ENCODE data around the gene PRR23A.

PRR23A gene

GRCh38 chr3:139016430-139017048, 10.5 kb upstream of the PRR23A start:
- no peak for TF ChIP-seq TEAD4 (IDR thresholded peaks at IDR 0.05)
- TF ChIP-seq YY1 (IDR thresholded peaks at IDR 0.05; ENCODE audit: low read depth), result no peak
- no peak for TF ChIP-seq EP300 (IDR thresholded peaks at IDR 0.05; ENCODE audit: borderline replicate concordance)
- no peak for TF ChIP-seq USF1 (IDR thresholded peaks at IDR 0.05)
- no peak for TF ChIP-seq NFIC (IDR thresholded peaks at IDR 0.05)

DNA sequence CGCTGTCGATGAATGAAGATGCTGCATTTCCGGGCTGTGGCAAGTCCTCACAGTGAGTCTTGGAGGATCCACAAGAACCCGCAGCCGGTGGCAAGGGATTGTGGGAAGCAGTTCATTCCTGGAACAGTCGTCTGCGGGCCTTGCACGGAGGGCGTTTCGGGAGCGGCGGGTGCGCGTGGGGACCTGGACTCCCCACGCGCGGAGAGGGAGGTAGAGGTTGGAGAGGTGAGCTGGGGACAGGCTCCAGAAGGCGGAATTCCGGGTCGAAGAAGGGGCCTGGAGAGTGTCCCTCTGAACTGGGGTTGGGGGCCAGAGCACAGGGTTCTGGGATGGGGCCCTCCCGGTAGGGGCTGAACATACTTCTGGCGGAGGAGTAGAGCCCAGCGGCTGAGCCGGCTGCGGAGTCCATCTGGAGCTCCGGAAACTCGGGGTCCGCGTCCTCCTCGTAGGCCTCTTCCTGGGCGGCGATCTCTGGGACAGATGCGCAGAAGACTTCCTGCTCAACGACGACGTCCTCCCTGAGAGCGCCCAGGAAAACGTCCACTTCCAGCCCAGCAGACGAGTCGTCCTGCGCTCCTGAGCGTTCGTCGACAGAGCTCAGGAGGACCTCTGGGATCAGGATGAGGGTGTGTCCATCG, 593 bp downstream of the PRR23A start:
- no peak for TF ChIP-seq TCF12 (IDR thresholded peaks at IDR 0.05; ENCODE audit: low read depth)
- no peak for TF ChIP-seq USF1 (IDR thresholded peaks at IDR 0.05)
- TF ChIP-seq EGR1 (IDR thresholded peaks at IDR 0.05), result no peak
- no peak for TF ChIP-seq TAF1 (IDR thresholded peaks at IDR 0.05; ENCODE audit: low read depth)
- no peak for TF ChIP-seq NFIC (IDR thresholded peaks at IDR 0.05)
- no peak for TF ChIP-seq RAD21 (IDR thresholded peaks at IDR 0.05; ENCODE audit: low read depth)
- TF ChIP-seq FOXM1 (IDR thresholded peaks at IDR 0.05; ENCODE audit: borderline replicate concordance, low read depth), result no peak
- no peak for TF ChIP-seq CEBPB (IDR thresholded peaks at IDR 0.05)
- TF ChIP-seq ZBTB7A (IDR thresholded peaks at IDR 0.05; ENCODE audit: low read depth), result no peak
- no peak for TF ChIP-seq TEAD4 (IDR thresholded peaks at IDR 0.05)
- TF ChIP-seq EP300 (IDR thresholded peaks at IDR 0.05; ENCODE audit: borderline replicate concordance), result no peak
- TF ChIP-seq, protein P1, sequence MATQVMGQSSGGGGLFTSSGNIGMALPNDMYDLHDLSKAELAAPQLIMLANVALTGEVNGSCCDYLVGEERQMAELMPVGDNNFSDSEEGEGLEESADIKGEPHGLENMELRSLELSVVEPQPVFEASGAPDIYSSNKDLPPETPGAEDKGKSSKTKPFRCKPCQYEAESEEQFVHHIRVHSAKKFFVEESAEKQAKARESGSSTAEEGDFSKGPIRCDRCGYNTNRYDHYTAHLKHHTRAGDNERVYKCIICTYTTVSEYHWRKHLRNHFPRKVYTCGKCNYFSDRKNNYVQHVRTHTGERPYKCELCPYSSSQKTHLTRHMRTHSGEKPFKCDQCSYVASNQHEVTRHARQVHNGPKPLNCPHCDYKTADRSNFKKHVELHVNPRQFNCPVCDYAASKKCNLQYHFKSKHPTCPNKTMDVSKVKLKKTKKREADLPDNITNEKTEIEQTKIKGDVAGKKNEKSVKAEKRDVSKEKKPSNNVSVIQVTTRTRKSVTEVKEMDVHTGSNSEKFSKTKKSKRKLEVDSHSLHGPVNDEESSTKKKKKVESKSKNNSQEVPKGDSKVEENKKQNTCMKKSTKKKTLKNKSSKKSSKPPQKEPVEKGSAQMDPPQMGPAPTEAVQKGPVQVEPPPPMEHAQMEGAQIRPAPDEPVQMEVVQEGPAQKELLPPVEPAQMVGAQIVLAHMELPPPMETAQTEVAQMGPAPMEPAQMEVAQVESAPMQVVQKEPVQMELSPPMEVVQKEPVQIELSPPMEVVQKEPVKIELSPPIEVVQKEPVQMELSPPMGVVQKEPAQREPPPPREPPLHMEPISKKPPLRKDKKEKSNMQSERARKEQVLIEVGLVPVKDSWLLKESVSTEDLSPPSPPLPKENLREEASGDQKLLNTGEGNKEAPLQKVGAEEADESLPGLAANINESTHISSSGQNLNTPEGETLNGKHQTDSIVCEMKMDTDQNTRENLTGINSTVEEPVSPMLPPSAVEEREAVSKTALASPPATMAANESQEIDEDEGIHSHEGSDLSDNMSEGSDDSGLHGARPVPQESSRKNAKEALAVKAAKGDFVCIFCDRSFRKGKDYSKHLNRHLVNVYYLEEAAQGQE (IDR thresholded peaks at IDR 0.05; ENCODE audit: low read depth), result no peak
- no peak for TF ChIP-seq YY1 (IDR thresholded peaks at IDR 0.05; ENCODE audit: low read depth)
- no peak for TF ChIP-seq MAX (IDR thresholded peaks at IDR 0.05)
- TF ChIP-seq CREB1 (IDR thresholded peaks at IDR 0.05; ENCODE audit: low read depth), result no peak

GRCh38 chr3:138995706-138996105, 10.4 kb downstream of the PRR23A start:
- TF ChIP-seq CEBPB (IDR thresholded peaks at IDR 0.05) (no peak), CREB1 (IDR thresholded peaks at IDR 0.05; ENCODE audit: low read depth) (no peak), NFIC (IDR thresholded peaks at IDR 0.05) (no peak), ZBTB7A (IDR thresholded peaks at IDR 0.05; ENCODE audit: low read depth) (no peak), TAF1 (IDR thresholded peaks at IDR 0.05; ENCODE audit: low read depth) (no peak), TCF12 (IDR thresholded peaks at IDR 0.05; ENCODE audit: low read depth) (no peak), EGR1 (IDR thresholded peaks at IDR 0.05) (no peak), EP300 (IDR thresholded peaks at IDR 0.05; ENCODE audit: borderline replicate concordance) (no peak), FOXM1 (IDR thresholded peaks at IDR 0.05; ENCODE audit: borderline replicate concordance, low read depth) (no peak), TEAD4 (IDR thresholded peaks at IDR 0.05) (no peak), YY1 (IDR thresholded peaks at IDR 0.05; ENCODE audit: low read depth) (no peak), USF1 (IDR thresholded peaks at IDR 0.05) (no peak), MAX (IDR thresholded peaks at IDR 0.05) (no peak), RAD21 (IDR thresholded peaks at IDR 0.05; ENCODE audit: low read depth) (no peak)
- TF ChIP-seq, protein P1 (IDR thresholded peaks at IDR 0.05; ENCODE audit: low read depth), result no peak

DNA sequence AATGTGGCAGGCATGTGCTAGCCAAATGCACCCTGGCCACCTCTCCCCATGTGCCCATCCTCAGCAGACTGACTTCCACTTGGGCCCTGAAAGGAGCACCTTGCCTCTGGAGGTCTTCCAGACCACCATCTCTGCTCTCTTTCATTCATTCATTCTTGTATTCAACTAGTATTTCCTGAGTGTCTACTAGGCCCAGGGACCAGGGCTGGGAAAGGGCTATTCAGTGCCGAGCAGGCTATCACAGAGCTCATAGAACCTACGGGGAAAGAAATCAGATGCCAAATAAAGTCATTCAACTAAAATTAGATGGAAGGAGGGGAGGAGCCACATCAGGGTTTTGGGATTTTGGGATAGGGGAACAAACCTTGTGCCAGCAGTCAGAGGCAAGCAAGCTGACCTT, 18.9 kb downstream of the PRR23A start:
- TF ChIP-seq MAX (IDR thresholded peaks at IDR 0.05) (no peak), CREB1 (IDR thresholded peaks at IDR 0.05; ENCODE audit: low read depth) (no peak), YY1 (IDR thresholded peaks at IDR 0.05; ENCODE audit: low read depth) (no peak), EGR1 (IDR thresholded peaks at IDR 0.05) (no peak), USF1 (IDR thresholded peaks at IDR 0.05) (no peak), ZBTB7A (IDR thresholded peaks at IDR 0.05; ENCODE audit: low read depth) (no peak)

GRCh38 chr3:138985932-138986331, 20.1 kb downstream of the PRR23A start:
- TF ChIP-seq TCF12 (IDR thresholded peaks at IDR 0.05; ENCODE audit: low read depth) (no peak), EGR1 (IDR thresholded peaks at IDR 0.05) (no peak), USF1 (IDR thresholded peaks at IDR 0.05) (no peak), CREB1 (IDR thresholded peaks at IDR 0.05; ENCODE audit: low read depth) (no peak), NFIC (IDR thresholded peaks at IDR 0.05) (no peak), ZBTB7A (IDR thresholded peaks at IDR 0.05; ENCODE audit: low read depth) (no peak), TEAD4 (IDR thresholded peaks at IDR 0.05) (no peak), TAF1 (IDR thresholded peaks at IDR 0.05; ENCODE audit: low read depth) (no peak), FOXM1 (IDR thresholded peaks at IDR 0.05; ENCODE audit: borderline replicate concordance, low read depth) (no peak), MAX (IDR thresholded peaks at IDR 0.05) (no peak), CEBPB (IDR thresholded peaks at IDR 0.05) (no peak), YY1 (IDR thresholded peaks at IDR 0.05; ENCODE audit: low read depth) (no peak), EP300 (IDR thresholded peaks at IDR 0.05; ENCODE audit: borderline replicate concordance) (no peak), RAD21 (IDR thresholded peaks at IDR 0.05; ENCODE audit: low read depth) (no peak)
- TF ChIP-seq, protein P1 (IDR thresholded peaks at IDR 0.05; ENCODE audit: low read depth), result no peak
